BE2C (cell line): ENCODE measurements around the gene SCNN1B.

Source experiments
- DNase-seq: peaks from one replicate; pipeline ENCODE4 v3.0.0-alpha.2; 2020
- H3K27me3 ChIP-seq: fragments of 250-450 bp; sonication (Bioruptor Pico); 2 replicates; pipeline ENCODE4 v1.5.1; 2020; ENCODE audit warnings: mild to moderate bottlenecking
- H3K36me3 ChIP-seq: fragments of 250-450 bp; sonication (Bioruptor Pico); 2 replicates; pipeline ENCODE4 v1.5.1; 2020; ENCODE audit warnings: mild to moderate bottlenecking
- H3K4me1 ChIP-seq: fragments of 250-450 bp; sonication (Bioruptor Pico); 2 replicates; pipeline ENCODE4 v1.5.1; 2020
- H3K4me3 ChIP-seq: 2 replicates; pipeline ENCODE4 v1.5.1; 2011; ENCODE audit warnings: low read depth, low read length
- H3K9me3 ChIP-seq: fragments of 250-450 bp; sonication (Bioruptor Pico); 2 replicates; pipeline ENCODE4 v1.5.1; 2020
- TF ChIP-seq, protein P1 (sequence below): IDR thresholded peaks from 2 replicates; pipeline ENCODE4 v1.5.1; 2012; ENCODE audit warnings: mild to moderate bottlenecking, low read depth, low read length

The SCNN1B gene

DNA sequence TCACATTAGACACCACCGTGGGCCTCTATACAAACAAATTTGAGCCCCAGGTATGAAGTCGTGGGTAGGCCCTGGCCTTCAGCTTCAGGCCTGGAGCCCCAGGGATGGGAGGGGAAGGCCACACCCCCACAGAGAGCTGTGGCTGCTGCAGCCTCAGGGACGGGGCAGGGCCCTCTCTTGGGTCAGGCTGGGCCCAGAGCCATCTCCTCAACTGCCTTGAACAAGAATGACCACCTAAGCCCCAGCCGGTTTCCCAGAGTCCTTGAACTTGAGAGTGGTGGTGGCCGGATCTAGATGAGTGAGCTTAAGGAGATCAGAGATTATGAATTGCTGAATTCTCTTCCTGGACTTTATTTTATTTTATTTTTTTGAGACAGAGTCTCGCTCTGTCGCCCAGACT, 18.6 kb downstream of the SCNN1B start:
- Histone ChIP-seq H3K4me3 (no peak overlapping the region), H3K9me3 (no peaks in the 10 kb centered on the region), H3K4me1 (no peaks in the 10 kb centered on the region), H3K36me3 (no peaks in the 10 kb centered on the region), H3K27me3 (peaks cover 7% of the 10 kb centered on the region; the same call in 1 of the 2 replicates)
- no peak for DNase-seq
- TF ChIP-seq, protein P1, sequence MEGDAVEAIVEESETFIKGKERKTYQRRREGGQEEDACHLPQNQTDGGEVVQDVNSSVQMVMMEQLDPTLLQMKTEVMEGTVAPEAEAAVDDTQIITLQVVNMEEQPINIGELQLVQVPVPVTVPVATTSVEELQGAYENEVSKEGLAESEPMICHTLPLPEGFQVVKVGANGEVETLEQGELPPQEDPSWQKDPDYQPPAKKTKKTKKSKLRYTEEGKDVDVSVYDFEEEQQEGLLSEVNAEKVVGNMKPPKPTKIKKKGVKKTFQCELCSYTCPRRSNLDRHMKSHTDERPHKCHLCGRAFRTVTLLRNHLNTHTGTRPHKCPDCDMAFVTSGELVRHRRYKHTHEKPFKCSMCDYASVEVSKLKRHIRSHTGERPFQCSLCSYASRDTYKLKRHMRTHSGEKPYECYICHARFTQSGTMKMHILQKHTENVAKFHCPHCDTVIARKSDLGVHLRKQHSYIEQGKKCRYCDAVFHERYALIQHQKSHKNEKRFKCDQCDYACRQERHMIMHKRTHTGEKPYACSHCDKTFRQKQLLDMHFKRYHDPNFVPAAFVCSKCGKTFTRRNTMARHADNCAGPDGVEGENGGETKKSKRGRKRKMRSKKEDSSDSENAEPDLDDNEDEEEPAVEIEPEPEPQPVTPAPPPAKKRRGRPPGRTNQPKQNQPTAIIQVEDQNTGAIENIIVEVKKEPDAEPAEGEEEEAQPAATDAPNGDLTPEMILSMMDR, result no peak

DNA sequence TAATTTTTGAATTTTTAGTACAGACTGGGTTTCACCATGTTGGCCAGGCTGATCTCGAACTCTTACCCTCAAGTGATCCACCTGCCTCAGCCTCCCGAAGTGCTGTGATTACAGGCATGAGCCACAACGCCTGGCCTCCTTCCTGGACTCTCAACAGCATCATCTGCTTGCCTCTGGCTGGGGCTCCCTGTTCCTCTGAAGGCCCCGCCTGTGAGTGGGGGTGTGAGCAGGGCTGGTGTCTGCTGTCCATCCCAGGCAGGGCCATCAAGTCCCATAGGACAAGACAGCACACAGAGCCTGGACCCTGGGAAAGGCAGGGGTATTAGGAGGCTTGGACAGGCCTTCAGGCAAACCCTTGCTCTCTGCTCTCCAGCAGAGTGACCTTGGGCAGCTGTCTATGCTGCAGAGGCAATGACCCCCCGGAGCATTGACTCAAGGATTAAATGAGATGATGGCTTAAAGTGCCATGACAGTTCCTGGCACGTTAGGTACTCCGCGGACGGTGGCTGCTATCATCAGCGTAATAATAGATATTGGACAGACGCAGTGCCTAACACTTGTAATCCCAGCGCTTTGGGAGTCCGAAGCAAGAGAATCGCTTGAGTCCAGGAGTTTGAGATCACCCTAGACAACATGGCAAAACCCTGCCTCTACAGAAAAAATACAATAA, 19.2 kb downstream of the SCNN1B start:
- DNase-seq, result no peak
- no peak overlapping the region for H3K4me3 ChIP-seq
- no peaks in the 10 kb centered on the region for H3K36me3 ChIP-seq
- TF ChIP-seq, protein P1, result no peak
- H3K9me3 ChIP-seq, result no peaks in the 10 kb centered on the region
- H3K27me3 ChIP-seq, result peaks cover 7% of the 10 kb centered on the region; the same call in 1 of the 2 replicates
- H3K4me1 ChIP-seq, result no peaks in the 10 kb centered on the region

DNA sequence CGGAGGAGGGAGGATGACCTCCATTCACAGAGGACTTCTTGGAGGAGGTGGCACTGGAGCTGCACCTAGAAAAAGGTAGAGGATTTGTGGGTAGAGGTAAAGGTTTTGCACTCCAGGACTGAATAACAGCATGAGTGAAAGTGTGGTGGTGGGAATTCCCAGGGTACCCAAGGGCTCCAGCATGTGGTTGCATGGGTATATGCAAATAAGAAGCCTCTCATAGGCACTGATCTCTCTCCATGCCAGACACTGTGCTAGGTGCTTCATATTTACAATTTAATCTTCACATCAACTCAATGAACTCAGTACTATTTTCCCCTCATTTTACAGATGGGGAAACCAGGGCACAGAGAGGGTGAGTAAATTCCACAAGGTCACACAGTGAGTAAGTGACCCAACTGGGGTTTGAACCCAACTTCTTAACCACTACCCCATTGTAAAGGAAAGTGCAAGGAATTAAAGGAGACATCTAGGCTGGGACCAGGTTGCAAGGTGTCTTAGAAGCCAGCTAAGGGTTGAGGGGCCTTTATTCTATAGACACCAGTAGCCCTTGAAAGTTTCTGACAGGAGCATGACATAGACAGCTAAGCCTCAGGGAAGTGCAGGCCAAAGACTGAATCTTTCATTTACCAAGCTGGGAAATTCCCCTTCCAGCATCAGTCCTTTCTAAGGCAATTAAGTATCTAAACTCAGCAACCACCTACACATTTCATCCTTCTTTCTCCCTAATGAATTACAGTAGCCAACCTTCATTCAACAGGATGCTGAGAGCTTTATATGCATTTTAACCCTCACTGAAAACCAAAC, 21.3 kb downstream of the SCNN1B start:
- TF ChIP-seq, protein P1, result no peak
- Histone ChIP-seq H3K9me3 (no peaks in the 10 kb centered on the region), H3K27me3 (peaks cover 7% of the 10 kb centered on the region; the same call in 1 of the 2 replicates), H3K4me3 (no peak overlapping the region), H3K36me3 (no peaks in the 10 kb centered on the region), H3K4me1 (no peaks in the 10 kb centered on the region)
- no peak for DNase-seq

DNA sequence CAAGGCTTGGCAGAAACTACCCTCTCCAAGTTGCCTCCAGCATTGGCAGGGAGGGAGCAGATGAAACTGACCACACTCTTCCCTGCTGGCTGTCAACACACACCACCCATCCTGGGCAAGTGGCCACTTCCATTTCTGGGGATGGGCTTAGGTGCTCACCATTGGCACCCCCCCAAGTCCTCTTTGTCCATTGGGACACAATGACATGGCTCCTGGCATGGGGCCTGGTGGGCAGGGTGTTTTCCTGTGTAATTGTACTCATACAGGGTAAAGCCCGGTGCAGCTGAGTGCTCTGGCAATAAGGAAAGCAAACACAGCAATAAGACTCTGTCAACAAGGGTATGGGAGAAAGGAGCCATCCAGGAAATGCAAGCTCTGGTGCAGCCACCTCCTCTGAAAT, 22.6 kb downstream of the SCNN1B start:
- Histone ChIP-seq H3K27me3 (peaks cover 7% of the 10 kb centered on the region; the same call in 1 of the 2 replicates), H3K9me3 (no peaks in the 10 kb centered on the region), H3K4me3 (no peak overlapping the region), H3K36me3 (no peaks in the 10 kb centered on the region), H3K4me1 (no peaks in the 10 kb centered on the region)
- DNase-seq, result no peak
- TF ChIP-seq, protein P1, result no peak

DNA sequence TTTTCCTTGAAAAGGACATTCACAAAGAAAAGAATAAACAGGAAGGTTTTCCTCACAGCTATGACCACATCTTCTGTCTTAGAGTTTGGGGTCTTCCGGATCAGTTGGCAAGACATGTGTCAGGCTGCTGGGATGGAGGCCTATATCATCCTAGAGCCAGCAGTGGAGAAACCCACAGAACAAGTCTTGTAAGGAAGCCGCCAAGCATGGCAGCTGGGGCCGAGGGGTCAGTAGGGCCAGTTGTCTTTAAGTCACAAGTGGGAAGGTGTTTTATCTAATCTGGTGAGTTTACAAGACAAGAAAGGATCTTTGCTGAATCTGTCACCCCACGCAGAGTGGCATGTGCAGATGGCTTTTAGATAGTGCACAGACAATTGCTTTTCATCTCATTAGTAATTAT, 25.7 kb downstream of the SCNN1B start:
- DNase-seq, result no peak
- TF ChIP-seq, protein P1, result no peak
- Histone ChIP-seq H3K27me3 (peaks cover 7% of the 10 kb centered on the region; the same call in 1 of the 2 replicates), H3K36me3 (no peaks in the 10 kb centered on the region), H3K9me3 (no peaks in the 10 kb centered on the region), H3K4me1 (no peaks in the 10 kb centered on the region), H3K4me3 (no peak overlapping the region)

DNA sequence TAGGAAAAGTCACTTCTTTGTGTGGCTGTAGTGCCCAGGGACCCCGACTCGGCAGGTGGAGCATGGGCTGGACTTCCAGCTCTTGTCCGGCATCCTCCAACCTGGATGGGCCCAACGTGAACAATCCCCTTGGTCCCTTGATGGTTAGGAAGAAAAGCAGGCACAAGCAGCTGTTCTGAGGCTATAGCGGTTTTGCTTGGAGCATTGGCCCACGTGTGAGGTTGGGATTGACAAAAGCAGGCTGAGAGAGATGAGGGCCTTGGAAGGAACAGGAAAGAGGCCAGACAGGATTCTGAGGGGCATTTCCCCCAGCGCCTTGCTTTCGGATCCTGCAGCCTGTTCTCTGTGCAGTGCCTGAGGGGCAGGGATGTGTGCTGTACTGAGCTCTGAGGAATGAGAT, 28.1 kb downstream of the SCNN1B start:
- Histone ChIP-seq H3K4me3 (no peak overlapping the region), H3K36me3 (no peaks in the 10 kb centered on the region), H3K27me3 (peaks cover 3% of the 10 kb centered on the region; the same call in 1 of the 2 replicates), H3K4me1 (no peaks in the 10 kb centered on the region), H3K9me3 (no peaks in the 10 kb centered on the region)
- TF ChIP-seq, protein P1, result no peak
- DNase-seq, result no peak
